ENCODE results near the gene GSTA3.
"Not testable (repeated sequence)": the region's sequence is repeated elsewhere in the genome, so short reads cannot be mapped to it uniquely, and the experiment has no call there.

GSTA3 gene

GRCh38 chr6:52876056-52876787 lies 33.3 kb downstream of the GSTA3 start:
- no peaks in the 10 kb centered on the region; the same call in 1 of the 2 replicates for H3K9me2 ChIP-seq (replicated peaks; ENCODE audit: insufficient read depth, low read length)
- H2AFZ ChIP-seq (ENCODE audit: low read length): no peak overlapping the region
- no peaks in the 10 kb centered on the region for H4K20me1 ChIP-seq (ENCODE audit: insufficient read depth, low read length)
- no peak overlapping the region for H3K9ac ChIP-seq (ENCODE audit: low read length)
- H3F3A ChIP-seq (ENCODE audit: insufficient read depth, low read length): peaks cover 20% of the 10 kb centered on the region
- H3K4me3 ChIP-seq (ENCODE audit: low read length): 0 out of 2 replicates have a peak overlapping the region, but pooled peaks have one; percentile 3
- H3K4me1 ChIP-seq (ENCODE audit: low read length): peaks cover 32% of the 10 kb centered on the region
- no peak for TF ChIP-seq EZH2phosphoT487 (IDR thresholded peaks at IDR 0.05; ENCODE audit: low read length)
- no peak for TF ChIP-seq CTCF (IDR thresholded peaks at IDR 0.05; ENCODE audit: low read length)
- TF ChIP-seq EZH2 (optimal IDR thresholded peaks at IDR 0.05; ENCODE audit: low read depth, low read length): no peak
- H3K27ac ChIP-seq (ENCODE audit: low read length): peak overlapping the region; percentile 17; the same call in 1 of the 2 replicates
- peak overlapping the region; percentile 56 for H3K4me2 ChIP-seq (ENCODE audit: low read depth, low read length)
- DNase-seq: peak; percentile 81
- H3K36me3 ChIP-seq (replicated peaks; ENCODE audit: insufficient read depth, low read length): no peaks in the 10 kb centered on the region
- H3K27me3 ChIP-seq (replicated peaks; ENCODE audit: insufficient read depth, low read length): 0 out of 2 replicates have a peak, but pooled peaks cover 5% of the 10 kb centered on the region
- no peaks in the 10 kb centered on the region for H3K79me2 ChIP-seq (ENCODE audit: low read length)
- H3K9me3 ChIP-seq (replicated peaks; ENCODE audit: insufficient read depth, low read length): no peaks in the 10 kb centered on the region

DNA sequence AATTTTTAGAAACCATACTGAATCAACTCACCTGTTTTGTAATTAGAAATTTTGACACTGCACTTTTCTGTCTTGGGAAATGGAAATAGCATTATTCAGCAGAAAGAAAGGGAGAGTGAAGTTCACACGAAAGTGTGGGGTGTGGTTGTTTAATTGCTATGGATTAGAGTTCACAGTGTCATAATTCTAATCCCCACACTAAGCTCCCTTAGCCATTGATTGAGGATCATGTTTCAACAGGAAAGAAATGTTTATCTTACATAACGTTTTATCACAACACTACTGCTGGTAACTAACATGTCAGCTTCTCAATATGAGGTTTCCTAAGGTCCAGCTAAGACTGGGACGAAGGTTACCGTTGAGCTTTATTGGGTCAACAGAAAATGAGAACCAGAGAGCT lies 37.5 kb downstream of the GSTA3 start:
- TF ChIP-seq CTCF (IDR thresholded peaks at IDR 0.05; ENCODE audit: low read length) (no peak), EZH2phosphoT487 (IDR thresholded peaks at IDR 0.05; ENCODE audit: low read length) (no peak), EZH2 (optimal IDR thresholded peaks at IDR 0.05; ENCODE audit: low read depth, low read length) (no peak)
- H3F3A ChIP-seq (ENCODE audit: insufficient read depth, low read length): peaks cover 19% of the 10 kb centered on the region
- H3K9me2 ChIP-seq (replicated peaks; ENCODE audit: insufficient read depth, low read length): no peaks in the 10 kb centered on the region
- H3K36me3 ChIP-seq (replicated peaks; ENCODE audit: insufficient read depth, low read length): no peaks in the 10 kb centered on the region
- DNase-seq: no peak
- H3K4me2 ChIP-seq (ENCODE audit: low read depth, low read length): no peak overlapping the region
- no peak overlapping the region for H3K4me3 ChIP-seq (ENCODE audit: low read length)
- no peaks in the 10 kb centered on the region for H3K9me3 ChIP-seq (replicated peaks; ENCODE audit: insufficient read depth, low read length)
- H3K27ac ChIP-seq (ENCODE audit: low read length): no peak overlapping the region
- H3K27me3 ChIP-seq (replicated peaks; ENCODE audit: insufficient read depth, low read length): 0 out of 2 replicates have a peak, but pooled peaks cover 5% of the 10 kb centered on the region
- no peaks in the 10 kb centered on the region for H4K20me1 ChIP-seq (ENCODE audit: insufficient read depth, low read length)
- no peak overlapping the region for H3K9ac ChIP-seq (ENCODE audit: low read length)
- H2AFZ ChIP-seq (ENCODE audit: low read length): no peak overlapping the region
- no peaks in the 10 kb centered on the region for H3K79me2 ChIP-seq (ENCODE audit: low read length)
- peaks cover 20% of the 10 kb centered on the region for H3K4me1 ChIP-seq (ENCODE audit: low read length)

GRCh38 chr6:52871621-52872020 lies 37.9 kb downstream of the GSTA3 start:
- Histone ChIP-seq H3K4me3 (ENCODE audit: low read length) (no peak overlapping the region), H3F3A (ENCODE audit: insufficient read depth, low read length) (peaks cover 15% of the 10 kb centered on the region), H3K27me3 (replicated peaks; ENCODE audit: insufficient read depth, low read length) (0 out of 2 replicates have a peak, but pooled peaks cover 5% of the 10 kb centered on the region), H3K27ac (ENCODE audit: low read length) (no peak overlapping the region), H4K20me1 (ENCODE audit: insufficient read depth, low read length) (no peaks in the 10 kb centered on the region), H2AFZ (ENCODE audit: low read length) (no peak overlapping the region), H3K4me2 (ENCODE audit: low read depth, low read length) (no peak overlapping the region), H3K4me1 (ENCODE audit: low read length) (peaks cover 16% of the 10 kb centered on the region), H3K79me2 (ENCODE audit: low read length) (no peaks in the 10 kb centered on the region), H3K9ac (ENCODE audit: low read length) (no peak overlapping the region), H3K9me3 (replicated peaks; ENCODE audit: insufficient read depth, low read length) (no peaks in the 10 kb centered on the region), H3K36me3 (replicated peaks; ENCODE audit: insufficient read depth, low read length) (no peaks in the 10 kb centered on the region), H3K9me2 (replicated peaks; ENCODE audit: insufficient read depth, low read length) (no peaks in the 10 kb centered on the region)
- DNase-seq: no peak
- TF ChIP-seq EZH2phosphoT487 (IDR thresholded peaks at IDR 0.05; ENCODE audit: low read length) (no peak), EZH2 (optimal IDR thresholded peaks at IDR 0.05; ENCODE audit: low read depth, low read length) (no peak), CTCF (IDR thresholded peaks at IDR 0.05; ENCODE audit: low read length) (no peak)

GRCh38 chr6:52870335-52871091 lies 39.0 kb downstream of the GSTA3 start:
- not testable (repeated sequence) for DNase-seq; H3K27me3 ChIP-seq (replicated peaks; ENCODE audit: insufficient read depth, low read length); H3K9me2 ChIP-seq (replicated peaks; ENCODE audit: insufficient read depth, low read length); H3K4me3 ChIP-seq (ENCODE audit: low read length); H3K9ac ChIP-seq (ENCODE audit: low read length); H3K27ac ChIP-seq (ENCODE audit: low read length); H3K4me2 ChIP-seq (ENCODE audit: low read depth, low read length); H2AFZ ChIP-seq (ENCODE audit: low read length); H3K9me3 ChIP-seq (replicated peaks; ENCODE audit: insufficient read depth, low read length); H4K20me1 ChIP-seq (ENCODE audit: insufficient read depth, low read length); H3K36me3 ChIP-seq (replicated peaks; ENCODE audit: insufficient read depth, low read length); H3K79me2 ChIP-seq (ENCODE audit: low read length); H3K4me1 ChIP-seq (ENCODE audit: low read length); H3F3A ChIP-seq (ENCODE audit: insufficient read depth, low read length)

GRCh38 chr6:52868899-52869298 lies 40.6 kb downstream of the GSTA3 start:
- not testable (repeated sequence) for H3F3A ChIP-seq (ENCODE audit: insufficient read depth, low read length); H3K9me3 ChIP-seq (replicated peaks; ENCODE audit: insufficient read depth, low read length); H3K4me1 ChIP-seq (ENCODE audit: low read length); H4K20me1 ChIP-seq (ENCODE audit: insufficient read depth, low read length); H3K4me2 ChIP-seq (ENCODE audit: low read depth, low read length); H3K9ac ChIP-seq (ENCODE audit: low read length); H3K36me3 ChIP-seq (replicated peaks; ENCODE audit: insufficient read depth, low read length); H3K9me2 ChIP-seq (replicated peaks; ENCODE audit: insufficient read depth, low read length); H3K79me2 ChIP-seq (ENCODE audit: low read length); H3K4me3 ChIP-seq (ENCODE audit: low read length); H3K27ac ChIP-seq (ENCODE audit: low read length); H2AFZ ChIP-seq (ENCODE audit: low read length); DNase-seq; H3K27me3 ChIP-seq (replicated peaks; ENCODE audit: insufficient read depth, low read length)

Data from MM.1S (cell line).